Fibroblast of the aortic adventitia (primary cell): ENCODE data around the gene NFYA. TPM values are rescaled to one million over a fixed set of nuclear protein-coding genes. Genes with fewer than 3 reads are reported as not detected.

Experiments used
- DNase-seq: peaks from one replicate; pipeline ENCODE4 v3.0.0-alpha.2; 2010; ENCODE audit warnings: low read depth
- H3K4me3 ChIP-seq: 2 replicates; pipeline ENCODE4 v1.5.1; 2011; ENCODE audit warnings: low read depth, mild to moderate bottlenecking, control low read depth, low read length, moderate library complexity
- CTCF ChIP-seq: IDR thresholded peaks from 2 replicates; pipeline ENCODE4 v1.5.1; 2011; ENCODE audit warnings: mild to moderate bottlenecking, low read length, control low read depth, inconsistent platforms; ENCODE audit not compliant: insufficient read depth
- total RNA-seq: library from RNA; depleted of rRNA; stranded (reverse); fragments of >200 nt; gene quantifications from 2 replicates; pipeline ENCODE4 v1.2.3, GENCODE V29; 2012; ENCODE audit warnings: low replicate concordance

The NFYA gene
- total RNA-seq, 1 donor: 14.2 TPM

- no peak overlapping the region for H3K4me3 ChIP-seq
- DNase-seq: no peak
- TF ChIP-seq CTCF: no peak
These were observed 20.9 kb upstream of the NFYA start for GRCh38 chr6:41051873-41052272.

GRCh38 chr6:41053041-41053440, 19.7 kb upstream of the NFYA start, which contains the start of gene APOBEC2:
Gene APOBEC2, plus strand, starts transcription at chr6:41053202. Its CDS starts 146 bp downstream, at chr6:41053348.
- no peak for DNase-seq

GRCh38 chr6:41054511-41054910, 18.3 kb upstream of the NFYA start:
- TF ChIP-seq CTCF: no peak
- DNase-seq: no peak

More at GRCh38 chr6:41053041-41053440, 19.7 kb upstream of the NFYA start, which contains the start of gene APOBEC2:
- no peak for TF ChIP-seq CTCF
- no peak within 1 kb of the TSS for H3K4me3 ChIP-seq

GRCh38 chr6:41055149-41055548, 17.6 kb upstream of the NFYA start:
- H3K4me3 ChIP-seq: no peak overlapping the region
- TF ChIP-seq CTCF: no peak
- no peak for DNase-seq

More at GRCh38 chr6:41054511-41054910, 18.3 kb upstream of the NFYA start:
- no peak overlapping the region for H3K4me3 ChIP-seq

- TF ChIP-seq CTCF: no peak
These were observed 15.8 kb upstream of the NFYA start for GRCh38 chr6:41056768-41057490.

GRCh38 chr6:41058783-41059181, 14.0 kb upstream of the NFYA start:
- DNase-seq: no peak
- TF ChIP-seq CTCF: no peak
- no peak overlapping the region for H3K4me3 ChIP-seq

More at GRCh38 chr6:41056768-41057490, 15.8 kb upstream of the NFYA start:
- DNase-seq: no peak
- no peak overlapping the region for H3K4me3 ChIP-seq
